ENCODE data around the gene C16orf87.
A peak's percentile ranks its signal among the peaks of the same experiment; 100 is the strongest.

C16orf87 gene

DNA sequence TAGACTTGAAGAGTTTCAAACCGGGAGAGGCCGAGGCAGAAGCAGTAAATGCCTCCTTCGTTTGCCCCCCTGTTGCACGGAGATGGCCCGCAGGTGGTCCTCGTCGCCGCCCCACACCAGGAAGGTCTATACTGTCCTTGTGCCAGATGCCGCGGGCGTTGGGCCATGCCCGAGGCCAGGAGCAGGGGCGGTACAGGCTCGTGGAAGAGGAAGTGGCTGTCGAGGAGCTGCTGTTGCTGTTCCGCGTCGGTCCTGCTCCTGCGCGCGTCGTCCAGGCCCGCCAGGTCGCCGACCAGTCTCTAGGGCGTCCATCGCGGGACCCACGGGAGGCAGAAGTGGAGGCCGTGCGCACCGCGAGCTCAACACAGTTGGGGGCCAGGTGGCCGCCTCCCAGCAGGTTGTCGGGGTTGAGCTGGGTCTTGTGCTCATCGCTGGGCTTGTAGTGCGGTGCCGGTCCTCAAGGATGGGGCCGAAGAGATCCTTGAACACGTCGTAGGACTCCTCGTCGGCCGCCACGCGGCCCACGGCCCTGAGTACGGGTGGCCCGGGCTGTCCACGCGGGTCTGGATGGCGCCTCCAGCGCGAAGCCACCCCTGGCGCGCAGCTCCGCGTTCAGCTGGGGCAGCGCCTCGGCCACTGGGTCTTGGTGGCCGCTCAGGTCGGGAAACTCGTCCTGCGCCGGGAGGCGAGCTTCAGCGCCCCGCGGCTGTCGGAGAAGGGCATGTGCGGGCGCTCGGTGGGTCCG is 13.1 kb upstream of the C16orf87 start:
- no peak for DNase-seq (ENCODE audit: low read depth in 2 of 2)

DNA sequence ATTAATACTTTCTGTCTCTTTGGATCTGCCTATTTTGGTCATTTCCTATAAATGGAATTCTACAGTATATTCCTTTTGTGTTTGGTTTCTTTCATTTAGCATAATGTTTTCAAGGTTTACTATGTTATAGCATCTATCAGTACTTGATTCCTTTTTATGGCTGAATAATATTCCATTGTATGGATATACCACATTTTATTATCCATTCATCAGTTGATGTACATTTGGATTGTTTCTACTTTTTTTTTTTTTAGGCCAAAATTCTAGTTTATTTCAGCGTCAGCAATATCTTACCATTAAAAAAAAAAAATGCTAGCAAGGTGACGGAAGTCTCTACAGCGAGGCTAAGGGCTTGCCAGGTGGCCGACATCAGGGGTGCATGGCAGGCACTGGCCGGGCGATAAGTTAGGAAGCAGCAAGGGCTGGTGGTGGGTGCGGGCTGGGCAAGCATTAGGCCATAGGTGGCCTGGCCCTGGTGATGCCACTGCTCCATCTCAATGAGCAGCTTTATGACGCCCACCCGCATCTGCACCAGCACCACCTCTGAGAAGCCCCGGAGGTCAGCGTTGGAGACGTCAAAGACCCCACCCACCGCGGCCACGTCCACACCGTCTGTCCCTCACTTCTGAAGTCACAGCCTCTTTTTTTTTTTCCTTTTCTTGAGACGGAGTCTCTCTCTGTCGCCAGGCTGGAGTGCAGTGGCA is 11.4 kb upstream of the C16orf87 start:
- DNase-seq (ENCODE audit: low read depth in 2 of 2): no peak

- DNase-seq (ENCODE audit: low read depth in 2 of 2): no peak
Observed at GRCh38 chr16:46839986-46840443, 9.0 kb upstream of the C16orf87 start.

DNA sequence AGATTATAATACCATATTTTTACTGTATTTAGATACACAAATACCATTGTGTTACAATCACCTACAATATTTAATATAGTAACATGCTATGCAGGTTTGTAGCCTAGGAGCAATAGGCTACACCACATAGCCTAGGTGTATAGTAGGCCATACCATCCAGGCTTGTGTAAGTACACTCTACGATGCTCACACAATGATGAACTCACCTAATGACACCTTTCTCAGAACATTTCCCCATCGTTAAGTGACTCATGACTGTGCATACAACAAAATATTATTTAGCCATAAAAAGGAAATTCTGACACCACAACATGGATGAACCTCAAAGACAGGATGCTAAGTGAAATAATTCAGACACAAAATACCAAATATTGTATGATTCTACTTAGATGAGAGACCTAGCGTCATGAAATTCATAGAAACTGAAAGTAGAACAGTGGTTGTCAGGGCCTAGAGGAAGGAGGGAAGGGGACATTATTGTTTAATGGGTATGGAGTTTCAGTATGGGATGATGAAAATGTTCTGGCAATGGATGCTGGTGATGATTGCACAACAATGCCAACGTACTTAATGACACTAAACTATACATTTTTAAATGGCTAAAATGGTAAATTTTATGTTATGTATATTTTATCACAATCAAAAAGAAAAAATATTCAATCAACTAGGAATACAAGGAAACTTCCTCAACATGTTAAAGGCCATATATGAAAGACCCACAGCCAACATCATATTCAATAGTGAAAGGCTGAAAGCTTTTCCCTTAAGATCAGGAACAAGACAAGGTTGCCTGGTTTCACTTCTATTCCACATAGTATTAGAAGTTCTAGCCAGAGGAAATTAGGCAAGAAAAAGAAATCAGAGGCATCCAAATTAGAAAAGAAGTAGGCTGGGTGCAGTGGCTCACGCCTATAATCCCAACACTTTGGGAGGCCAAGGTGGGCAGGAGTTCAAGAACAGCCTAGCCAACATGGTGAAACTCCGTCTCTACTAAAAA is 5.9 kb upstream of the C16orf87 start:
- DNase-seq (ENCODE audit: low read depth in 2 of 2): no peak

GRCh38 chr16:46833460-46833800 is 2.5 kb upstream of the C16orf87 start:
- DNase-seq (ENCODE audit: low read depth in 2 of 2): no peak

- no peak for DNase-seq (ENCODE audit: low read depth in 2 of 2)
Observed at GRCh38 chr16:46832757-46833459, 1.9 kb upstream of the C16orf87 start.

DNA sequence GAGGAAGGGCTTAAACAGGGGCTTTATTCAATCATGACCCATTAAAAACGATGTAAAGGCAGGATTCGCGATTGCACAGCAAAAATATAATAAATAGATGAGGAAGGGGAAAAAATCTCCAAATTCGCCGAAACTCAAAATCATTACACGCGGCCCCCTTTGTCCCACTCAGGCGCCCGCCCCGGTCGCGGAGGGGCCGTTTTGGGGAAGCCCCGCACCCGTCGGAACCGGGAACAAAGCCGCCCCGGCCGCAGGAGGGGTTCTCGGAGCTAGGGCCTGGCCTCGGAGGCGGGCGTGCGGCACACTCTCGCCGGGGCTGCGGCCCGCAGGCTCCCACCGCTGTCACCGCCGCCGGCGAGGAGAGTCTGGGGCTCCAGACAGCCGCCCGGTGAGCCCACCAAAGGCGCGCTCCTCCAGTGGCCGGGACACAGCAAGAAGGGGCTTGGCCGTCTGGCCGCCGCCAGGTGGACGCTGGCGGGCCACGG is 521 bp downstream of the C16orf87 start:
- DNase-seq (ENCODE audit: low read depth in 2 of 2): peak in 1 of 2 donors; percentile 24

DNA sequence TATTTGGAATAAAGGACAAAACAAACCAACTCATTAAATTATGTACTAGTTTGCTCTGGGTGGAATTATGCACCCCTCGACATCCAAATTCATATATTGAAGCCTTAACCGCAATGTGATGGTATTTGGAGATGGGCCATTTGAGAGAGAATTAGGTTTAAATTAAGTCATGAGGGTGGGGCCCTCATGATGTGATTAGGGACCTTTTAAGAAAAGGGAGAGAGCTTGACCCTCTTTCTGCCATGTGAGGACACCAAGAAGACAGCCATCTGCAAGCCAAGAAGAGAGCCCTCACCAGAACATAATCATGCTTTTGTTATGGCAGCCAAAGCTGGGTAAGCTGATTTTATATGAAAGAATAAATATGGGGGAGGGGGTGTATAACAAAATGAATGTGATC is 2.0 kb downstream of the C16orf87 start:
- no peak for DNase-seq (ENCODE audit: low read depth in 2 of 2)

DNA sequence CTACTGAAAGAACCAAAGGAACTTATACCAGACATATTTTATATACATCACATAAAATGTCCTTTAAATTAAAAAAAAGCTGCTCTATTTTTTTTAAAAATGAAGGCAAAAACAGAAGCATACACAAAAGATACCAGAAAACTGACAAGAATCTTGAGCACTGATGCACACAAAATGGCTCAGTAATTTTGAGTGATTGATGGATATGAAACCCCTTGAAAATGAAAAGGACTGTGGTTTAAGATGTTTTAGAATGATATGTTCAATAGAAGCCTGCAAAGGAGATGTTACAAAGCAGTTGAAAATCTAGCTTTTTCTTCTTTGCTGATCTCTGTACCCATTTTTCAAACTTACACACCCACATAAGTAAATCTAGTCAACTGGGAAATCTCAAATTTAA is 2.7 kb downstream of the C16orf87 start:
- DNase-seq (ENCODE audit: low read depth in 2 of 2): no peak

DNA sequence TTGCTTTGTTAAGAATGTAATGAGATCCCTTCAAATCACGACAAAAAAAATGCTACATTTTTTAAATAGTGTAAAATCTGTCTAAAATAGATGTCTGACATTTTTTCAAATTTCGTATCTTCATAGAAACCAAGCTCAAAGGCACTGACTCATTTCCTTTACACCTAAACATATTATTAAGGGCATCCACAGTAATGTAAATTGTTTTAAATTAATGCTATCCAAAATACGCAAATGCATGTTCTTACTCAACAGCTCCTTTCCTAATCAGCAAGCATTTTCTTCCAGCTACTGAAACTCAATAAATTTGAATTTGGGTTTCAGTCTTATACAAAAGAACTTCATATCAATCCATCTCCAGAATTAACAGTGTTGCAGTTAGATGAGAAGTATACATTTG is 4.3 kb downstream of the C16orf87 start:
- no peak for DNase-seq (ENCODE audit: low read depth in 2 of 2)

- no peak for DNase-seq (ENCODE audit: low read depth in 2 of 2)
Observed at GRCh38 chr16:46822270-46822669, 8.7 kb downstream of the C16orf87 start.

DNA sequence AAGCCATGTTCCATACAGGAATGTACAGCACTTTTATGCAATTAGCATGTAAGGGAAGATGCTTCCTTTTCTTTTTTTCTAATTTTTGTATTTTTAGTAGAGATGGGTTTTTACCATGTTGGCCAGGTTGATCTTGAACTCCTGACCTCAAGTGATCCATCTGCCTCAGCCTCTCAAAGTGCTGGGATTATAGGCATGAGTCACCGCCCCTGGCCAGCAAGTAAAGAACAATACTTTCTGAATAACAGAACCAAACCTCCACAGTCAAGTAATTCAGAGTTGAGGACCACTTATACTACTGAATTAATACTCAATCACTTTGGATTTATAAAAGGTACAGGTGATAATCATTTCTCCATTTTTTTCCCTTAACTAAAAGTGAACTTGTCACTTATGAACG is 13.0 kb downstream of the C16orf87 start:
- no peak for DNase-seq (ENCODE audit: low read depth in 2 of 2)

- no peak for DNase-seq (ENCODE audit: low read depth in 2 of 2)
Observed at GRCh38 chr16:46814790-46815189, 16.2 kb downstream of the C16orf87 start.

DNA sequence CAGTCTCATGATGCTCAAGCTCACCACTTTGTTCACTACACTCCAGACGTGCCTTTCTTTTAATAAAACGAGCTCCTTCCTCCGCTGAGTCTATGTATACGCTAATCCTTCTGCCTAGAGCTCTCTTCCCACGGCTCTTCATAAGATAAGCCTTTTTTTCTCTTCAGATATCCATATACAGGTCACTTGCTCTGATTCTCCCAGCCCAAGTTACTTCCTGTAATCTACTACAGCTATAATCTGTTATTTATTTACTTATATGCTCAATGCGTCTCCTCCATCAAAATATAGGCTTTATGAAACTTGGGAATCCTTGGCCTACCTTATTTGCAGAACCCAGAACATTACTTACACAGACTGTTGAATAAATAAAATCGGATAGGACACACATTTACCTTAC is 17.4 kb downstream of the C16orf87 start:
- no peak for DNase-seq (ENCODE audit: low read depth in 2 of 2)

DNA sequence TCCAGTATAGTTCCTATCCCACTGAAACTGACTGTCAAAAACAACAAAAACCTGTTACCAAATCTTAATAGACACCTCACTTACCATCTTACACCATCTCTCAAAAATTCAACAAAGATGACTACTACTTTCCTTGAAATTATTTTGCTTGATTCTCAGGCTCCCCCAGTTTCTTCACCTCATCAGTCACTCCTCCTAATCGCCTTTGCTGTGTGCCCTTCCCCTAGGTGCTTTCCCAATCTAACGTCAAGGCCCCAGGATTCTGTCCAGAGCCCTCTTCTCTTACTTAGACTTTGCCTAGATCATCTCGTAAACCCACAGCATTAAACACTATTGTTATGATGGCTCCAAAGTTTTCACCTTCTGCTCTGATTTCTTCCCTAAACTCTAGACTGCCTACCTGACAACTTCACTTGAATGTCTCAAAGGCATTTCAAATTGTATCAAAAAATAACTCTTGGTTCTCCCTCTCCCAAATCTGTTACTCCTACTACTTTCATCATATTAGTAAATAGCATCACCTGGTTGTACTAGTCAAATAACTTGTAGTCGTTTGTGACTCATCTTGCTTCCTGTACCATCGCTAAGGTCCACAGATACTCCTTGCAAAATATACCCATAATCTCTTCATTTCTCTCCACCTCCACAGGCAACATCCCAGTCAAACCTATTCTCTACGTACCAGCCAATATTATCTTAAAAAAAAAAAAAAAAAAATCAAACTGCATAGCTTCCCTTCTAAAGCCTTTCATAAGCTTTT is 18.0 kb downstream of the C16orf87 start:
- no peak for DNase-seq (ENCODE audit: low read depth in 2 of 2)

- no peak for DNase-seq (ENCODE audit: low read depth in 2 of 2)
Observed at GRCh38 chr16:46811682-46812081, 19.3 kb downstream of the C16orf87 start.

- no peak for DNase-seq (ENCODE audit: low read depth in 2 of 2)
Observed at GRCh38 chr16:46808997-46809396, 22.0 kb downstream of the C16orf87 start.

DNA sequence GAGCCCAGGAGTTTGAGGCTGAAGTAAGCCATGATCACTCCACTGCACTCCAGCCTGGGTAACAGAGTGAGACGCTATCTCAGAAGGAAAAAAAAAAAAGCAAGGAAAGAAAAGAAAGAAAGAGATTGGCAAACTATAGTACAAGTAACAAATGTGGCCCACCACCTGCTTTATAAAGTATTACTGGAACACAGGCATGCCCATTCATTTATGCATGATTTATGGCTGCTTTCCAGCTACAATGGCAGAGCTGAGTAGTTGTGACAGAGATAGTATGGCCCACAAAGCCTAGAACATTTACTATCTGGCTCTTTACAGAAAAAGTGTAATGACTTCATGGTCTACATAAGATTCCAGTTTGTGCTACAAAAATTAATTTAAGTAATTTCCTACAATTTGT is 23.6 kb downstream of the C16orf87 start:
- no peak for DNase-seq (ENCODE audit: low read depth in 2 of 2)

DNA sequence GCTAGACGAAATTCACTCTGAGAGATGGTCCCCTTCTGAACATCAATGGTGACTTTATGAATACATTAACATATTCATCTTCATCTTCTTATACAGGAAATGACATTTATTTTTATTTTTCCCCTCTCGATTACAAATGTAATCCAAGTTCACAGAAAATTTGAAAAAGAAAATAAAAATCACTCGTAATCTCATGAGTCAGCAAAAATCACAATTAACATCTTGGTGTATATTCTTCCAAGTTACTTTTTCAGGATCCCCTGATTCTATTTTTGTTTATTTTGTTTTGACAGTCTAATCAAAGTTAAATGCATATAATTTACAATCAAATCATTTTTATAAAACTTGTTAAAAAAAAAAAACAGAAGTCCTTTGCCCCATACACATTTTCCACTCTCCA is 27.6 kb downstream of the C16orf87 start:
- no peak for DNase-seq (ENCODE audit: low read depth in 2 of 2)

- no peak for DNase-seq (ENCODE audit: low read depth in 2 of 2)
Observed at GRCh38 chr16:46801428-46802049, 29.4 kb downstream of the C16orf87 start.
